A673 (cell line): ENCODE measurements around the gene RFTN1. TPM values are rescaled to one million over a fixed set of nuclear protein-coding genes. Genes with fewer than 3 reads are reported as not detected.
"Not testable (repeated sequence)": the region's sequence is repeated elsewhere in the genome, so short reads cannot be mapped to it uniquely, and the experiment has no call there.

Experiments
- BruUV-seq: library from RNA; stranded (reverse); fragments of 400-500 nt; replicated peaks from 2 replicates; lab custom pipeline; 2021; lab: Mats Ljungman, UMichigan
- CTCF ChIA-PET: fragments of 300-600 bp; sonication (Branson Sonifier 250); formaldehyde crosslinking; loops from one replicate; lab custom pipeline; 2022; ENCODE audit warnings: antibody characterized with exemption; lab: Charles Lee
- POLR2A ChIA-PET: fragments of 300-600 bp; sonication (Branson Sonifier 250); formaldehyde crosslinking; loops from one replicate; lab custom pipeline; 2022; ENCODE audit warnings: antibody characterized with exemption; ENCODE audit not compliant: low non-redundant PET; lab: Charles Lee
- DNase-seq: peaks from one replicate; pipeline ENCODE4 v3.0.0-alpha.2; 2015; ENCODE audit warnings: low spot score
- H3K27ac ChIP-seq: fragments of 200-600 bp; sonication (generic); 2 replicates; pipeline ENCODE4 v1.5.1; 2016; ENCODE audit warnings: mixed run types, low read depth, mild to moderate bottlenecking, mixed read lengths, antibody characterized with exemption, low read length; ENCODE audit not compliant: poor library complexity, severe bottlenecking
- H3K27me3 ChIP-seq: fragments of 200-600 bp; sonication (generic); replicated peaks from 2 replicates; pipeline ENCODE4 v1.6.1; 2017; ENCODE audit warnings: mixed run types, low read depth, mild to moderate bottlenecking, mixed read lengths, antibody characterized with exemption, low read length; ENCODE audit not compliant: insufficient read depth, poor library complexity
- H3K36me3 ChIP-seq: fragments of 200-600 bp; sonication (generic); 2 replicates; pipeline ENCODE4 v1.6.1; 2016; ENCODE audit warnings: mixed run types, mild to moderate bottlenecking, mixed read lengths, antibody characterized with exemption, low read length; ENCODE audit not compliant: insufficient read depth, poor library complexity, severe bottlenecking
- H3K4me1 ChIP-seq: fragments of 200-600 bp; sonication (generic); 2 replicates; pipeline ENCODE4 v1.6.1; 2017; ENCODE audit warnings: mixed run types, mild to moderate bottlenecking, mixed read lengths, antibody characterized with exemption, low read length; ENCODE audit not compliant: insufficient read depth, poor library complexity, severe bottlenecking
- H3K4me3 ChIP-seq: fragments of 200-600 bp; sonication (generic); 2 replicates; pipeline ENCODE4 v1.5.1; 2016; ENCODE audit warnings: low read depth, mixed run types, mild to moderate bottlenecking, mixed read lengths, low read length; ENCODE audit not compliant: poor library complexity, severe bottlenecking
- H3K9me3 ChIP-seq: fragments of 200-600 bp; sonication (generic); 2 replicates; pipeline ENCODE4 v1.6.1; 2016; ENCODE audit warnings: mixed run types, low read depth, mild to moderate bottlenecking, mixed read lengths, antibody characterized with exemption, low read length; ENCODE audit not compliant: poor library complexity, severe bottlenecking
- CTCF ChIP-seq: fragments of 300-800, 200-600 bp; sonication (generic); conservative IDR thresholded peaks from 2 replicates; pipeline ENCODE4 v1.5.1; 2017; ENCODE audit warnings: low read depth, mild to moderate bottlenecking, antibody characterized with exemption, low read length, moderate library complexity, mixed read lengths
- EZH2 ChIP-seq: fragments of 200-600 bp; sonication (generic); IDR thresholded peaks from 2 replicates; pipeline ENCODE4 v1.6.1; 2017; ENCODE audit warnings: borderline replicate concordance, low read depth, mild to moderate bottlenecking, mixed read lengths, antibody characterized with exemption, low read length; ENCODE audit not compliant: poor library complexity, severe bottlenecking
- intact Hi-C: fragments of 100-400 bp; cut with micrococcal nuclease; formaldehyde crosslinking; loops from one replicate; pipeline ENCODE4 v1.10.0; 2022; ENCODE audit not compliant: unreplicated experiment
- total RNA-seq: library from RNA; stranded (reverse); gene quantifications from 2 replicates; pipeline ENCODE4 v1.2.3, GENCODE V29; 2021

Gene RFTN1
- total RNA-seq, 1 experiment from 2014 or later = 0.60 TPM

- Histone ChIP-seq H3K27ac (no peak overlapping the region), H3K4me1 (peaks cover 20% of the 10 kb centered on the region), H3K9me3 (peaks cover 6% of the 10 kb centered on the region), H3K36me3 (no peaks in the 10 kb centered on the region), H3K27me3 (peaks cover 46% of the 10 kb centered on the region), H3K4me3 (no peak overlapping the region)
- TF ChIP-seq EZH2 = no peak
- TF ChIP-seq CTCF = no peak
- no peak for DNase-seq
- CTCF ChIA-PET = no interaction called here
- POLR2A ChIA-PET = no interaction called here
- BruUV-seq = no TSS peak
- intact Hi-C loops = no loop called here
Observed at GRCh38 chr3:16494094-16494493, 19.4 kb downstream of the RFTN1 start.

GRCh38 chr3:16490062-16490619 lies 23.4 kb downstream of the RFTN1 start:
- TF ChIP-seq CTCF = no peak
- no peak for TF ChIP-seq EZH2
- Histone ChIP-seq H3K4me3 (no peak overlapping the region), H3K27ac (no peak overlapping the region), H3K36me3 (no peaks in the 10 kb centered on the region), H3K27me3 (peaks cover 31% of the 10 kb centered on the region), H3K9me3 (peaks cover 4% of the 10 kb centered on the region), H3K4me1 (peaks cover 14% of the 10 kb centered on the region)
- CTCF ChIA-PET = no interaction called here
- intact Hi-C loops = no loop called here
- no peak for DNase-seq
- POLR2A ChIA-PET = no interaction called here
- BruUV-seq = no TSS peak

GRCh38 chr3:16489326-16490061 lies 24.0 kb downstream of the RFTN1 start:
- H3K9me3 ChIP-seq, H3K4me3 ChIP-seq, H3K27ac ChIP-seq, BruUV-seq, POLR2A ChIA-PET, H3K36me3 ChIP-seq, CTCF ChIA-PET, intact Hi-C loops, DNase-seq, H3K4me1 ChIP-seq: not testable (repeated sequence)
- H3K27me3 ChIP-seq = peaks cover 31% of the 10 kb centered on the region
